Lung (tissue), 12 donors: Measurements from ENCODE around the gene MYL9. TPM values are rescaled to one million over a fixed set of nuclear protein-coding genes. Genes with fewer than 3 reads are reported as not detected.

ENCODE experiments used
- ATAC-seq: fragments of 200-7000 bp; cut with Tn5 transposase; one replicate; pipeline ENCODE4 v1.9.1; 2020; ENCODE audit warnings: moderate number of reproducible peaks; ENCODE audit not compliant: insufficient read depth, low FRiP score
- DNase-seq, 3 donors: peaks; one replicate each; pipeline ENCODE4 v3.0.0-alpha.2; 2013 to 2017
- H3K27ac ChIP-seq, 2 donors: one replicate each; pipeline ENCODE4 v1.5.1; 2013; ENCODE audit warnings: mild to moderate bottlenecking in 2 of 2, moderate library complexity in 2 of 2, control low read depth in 1 of 2, inconsistent platforms in 1 of 2, low read depth in 1 of 2, low read length in 1 of 2
- H3K27me3 ChIP-seq, 3 donors: one replicate each; pipeline ENCODE4 v1.5.1; 2013; ENCODE audit warnings: low read length in 2 of 3; ENCODE audit not compliant: control insufficient read depth in 3 of 3, insufficient read depth in 3 of 3
- H3K36me3 ChIP-seq, 4 donors: one replicate each; pipeline ENCODE4 v1.5.1; 2013; ENCODE audit warnings: low read length in 4 of 4, mild to moderate bottlenecking in 1 of 4, moderate library complexity in 1 of 4; ENCODE audit not compliant: control insufficient read depth in 4 of 4, insufficient read depth in 4 of 4
- H3K4me1 ChIP-seq, 5 donors: one replicate each; pipeline ENCODE4 v1.5.1; 2013; ENCODE audit warnings: low read length in 5 of 5, mild to moderate bottlenecking in 2 of 5, moderate library complexity in 1 of 5; ENCODE audit not compliant: control insufficient read depth in 5 of 5, insufficient read depth in 5 of 5
- H3K4me3 ChIP-seq: one replicate; pipeline ENCODE4 v1.5.1; 2013; ENCODE audit warnings: mild to moderate bottlenecking, control low read depth, moderate library complexity
- H3K9ac ChIP-seq, 2 donors: one replicate each; pipeline ENCODE4 v1.5.1; 2013; ENCODE audit warnings: low read length in 2 of 2, control low read depth in 1 of 2; ENCODE audit not compliant: insufficient read depth in 1 of 2
- H3K9me3 ChIP-seq, 4 donors: one replicate each; pipeline ENCODE4 v1.5.1; 2013; ENCODE audit warnings: low read length in 3 of 4, mild to moderate bottlenecking in 1 of 4, moderate library complexity in 1 of 4; ENCODE audit not compliant: control insufficient read depth in 4 of 4, insufficient read depth in 3 of 4
- WGBS, 2 donors: extraction: QIAGEN DNeasy Blood & Tissue Kit; methylation state at CpG; one replicate each; pipeline ENCODE4 v1.1.7; 2013; 5-methylcytosine and 5-hydroxymethylcytosine counted together
- polyA plus RNA-seq, 2 donors: library from polyadenylated mRNA; stranded (reverse); fragments of 200-250 nt; gene quantifications; one replicate each; pipeline ENCODE4 v1.2.1, GENCODE V29; 2013
- total RNA-seq, 2 donors: library from RNA; depleted of rRNA in 1 of 2; stranded (reverse); fragments of >200 nt in 1 of 2; gene quantifications; one replicate each; pipeline ENCODE4 v1.2.1, GENCODE V29; 2014 to 2021
- TF ChIP-seq, protein P1 (sequence below): IDR thresholded peaks from 2 replicates; pipeline ENCODE4 v1.5.1; 2012; ENCODE audit warnings: mild to moderate bottlenecking; ENCODE audit errors: control extremely low read depth, extremely low read depth
- donor health status: control.
- donor health status: control.
- donor health status: Bipolar disorder and iron deficiency.
- donor health status: healthy.
- donor health status: DM: yes; HTN: yes; CAD: no.

MYL9 gene
- total and polyA plus RNA-seq, 4 donors, result 40.8 to 243 (median 154) TPM

GRCh38 chr20:36548006-36548315, 6.6 kb downstream of the MYL9 start:
- DNase-seq (no peak), ATAC-seq (no peak)
- TF ChIP-seq, protein P1, sequence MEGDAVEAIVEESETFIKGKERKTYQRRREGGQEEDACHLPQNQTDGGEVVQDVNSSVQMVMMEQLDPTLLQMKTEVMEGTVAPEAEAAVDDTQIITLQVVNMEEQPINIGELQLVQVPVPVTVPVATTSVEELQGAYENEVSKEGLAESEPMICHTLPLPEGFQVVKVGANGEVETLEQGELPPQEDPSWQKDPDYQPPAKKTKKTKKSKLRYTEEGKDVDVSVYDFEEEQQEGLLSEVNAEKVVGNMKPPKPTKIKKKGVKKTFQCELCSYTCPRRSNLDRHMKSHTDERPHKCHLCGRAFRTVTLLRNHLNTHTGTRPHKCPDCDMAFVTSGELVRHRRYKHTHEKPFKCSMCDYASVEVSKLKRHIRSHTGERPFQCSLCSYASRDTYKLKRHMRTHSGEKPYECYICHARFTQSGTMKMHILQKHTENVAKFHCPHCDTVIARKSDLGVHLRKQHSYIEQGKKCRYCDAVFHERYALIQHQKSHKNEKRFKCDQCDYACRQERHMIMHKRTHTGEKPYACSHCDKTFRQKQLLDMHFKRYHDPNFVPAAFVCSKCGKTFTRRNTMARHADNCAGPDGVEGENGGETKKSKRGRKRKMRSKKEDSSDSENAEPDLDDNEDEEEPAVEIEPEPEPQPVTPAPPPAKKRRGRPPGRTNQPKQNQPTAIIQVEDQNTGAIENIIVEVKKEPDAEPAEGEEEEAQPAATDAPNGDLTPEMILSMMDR, result no peak
- WGBS, 2 donors, result 74 to 80% methylated on average over 12 of the region's 12 CpGs
- H3K27me3 ChIP-seq, result no peaks in the 10 kb centered on the region
- peaks cover 0 to 26% (median 9%) of the 10 kb centered on the region in 4 donors for H3K36me3 ChIP-seq
- H3K4me1 ChIP-seq, result peaks cover 0 to 14% (median 8%) of the 10 kb centered on the region in 5 donors
- no peak overlapping the region for H3K27ac ChIP-seq
- H3K9ac ChIP-seq, result no peak overlapping the region
- H3K9me3 ChIP-seq, result no peaks in the 10 kb centered on the region
- H3K4me3 ChIP-seq, result no peak overlapping the region

DNA sequence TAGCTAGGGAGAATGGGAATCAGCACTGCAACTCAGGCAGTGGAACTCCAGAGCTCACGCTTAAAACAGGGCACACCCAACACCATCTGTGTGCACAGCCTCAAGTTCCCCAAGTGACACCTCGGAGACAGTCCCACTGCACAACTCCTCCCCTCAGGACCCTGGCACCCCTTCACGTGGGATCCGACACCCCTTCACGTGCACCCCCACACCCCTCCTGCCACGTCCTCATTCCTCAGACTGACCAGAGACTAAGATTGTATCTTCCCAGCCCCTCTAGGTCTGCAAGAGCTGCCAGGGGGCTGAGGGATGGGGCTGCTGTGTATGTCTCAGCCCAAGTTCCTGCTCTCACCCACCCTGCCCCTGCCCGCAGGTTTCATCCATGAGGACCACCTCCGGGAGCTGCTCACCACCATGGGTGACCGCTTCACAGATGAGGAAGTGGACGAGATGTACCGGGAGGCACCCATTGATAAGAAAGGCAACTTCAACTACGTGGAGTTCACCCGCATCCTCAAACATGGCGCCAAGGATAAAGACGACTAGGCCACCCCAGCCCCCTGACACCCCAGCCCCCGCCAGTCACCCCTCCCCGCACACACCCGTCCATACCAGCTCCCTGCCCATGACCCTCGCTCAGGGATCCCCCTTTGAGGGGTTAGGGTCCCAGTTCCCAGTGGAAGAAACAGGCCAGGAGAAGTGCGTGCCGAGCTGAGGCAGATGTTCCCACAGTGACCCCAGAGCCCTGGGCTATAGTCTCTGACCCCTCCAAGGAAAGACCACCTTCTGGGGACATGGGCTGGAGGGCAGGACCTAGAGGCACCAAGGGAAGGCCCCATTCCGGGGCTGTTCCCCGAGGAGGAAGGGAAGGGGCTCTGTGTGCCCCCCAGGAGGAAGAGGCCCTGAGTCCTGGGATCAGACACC, 7.6 kb downstream of the MYL9 start:
- Histone ChIP-seq H3K4me3 (no peak overlapping the region), H3K27me3 (no peaks in the 10 kb centered on the region), H3K9me3 (no peaks in the 10 kb centered on the region), H3K9ac (no peak overlapping the region), H3K4me1 (peaks cover 0 to 5% (median 0%) of the 10 kb centered on the region in 5 donors), H3K27ac (no peak overlapping the region), H3K36me3 (peaks cover 0 to 26% (median 9%) of the 10 kb centered on the region in 4 donors)
- TF ChIP-seq, protein P1, result no peak
- DNase-seq (no peak), ATAC-seq (no peak)
- WGBS, 2 donors, result 88 to 90% methylated on average over 22 to 23 of the region's 23 CpGs

GRCh38 chr20:36549628-36549941, 8.3 kb downstream of the MYL9 start:
- H3K9ac ChIP-seq, result no peak overlapping the region
- ATAC-seq (no peak), DNase-seq (no peak)
- no peaks in the 10 kb centered on the region for H3K9me3 ChIP-seq
- H3K4me3 ChIP-seq, result no peak overlapping the region
- H3K36me3 ChIP-seq, result peaks cover 0 to 26% (median 9%) of the 10 kb centered on the region in 4 donors
- H3K4me1 ChIP-seq, result peaks cover 0 to 2% (median 0%) of the 10 kb centered on the region in 5 donors
- TF ChIP-seq, protein P1, result no peak
- WGBS, 2 donors, result 85 to 90% methylated on average over 5 to 9 of the region's 9 CpGs
- H3K27ac ChIP-seq, result no peak overlapping the region
- no peaks in the 10 kb centered on the region for H3K27me3 ChIP-seq
